ENCODE data around the gene PER1.

Gene PER1

GRCh38 chr17:8153031-8153451 lies 837 bp upstream of the PER1 start:
- no peak for DNase-seq (ENCODE audit: low spot score)

DNA sequence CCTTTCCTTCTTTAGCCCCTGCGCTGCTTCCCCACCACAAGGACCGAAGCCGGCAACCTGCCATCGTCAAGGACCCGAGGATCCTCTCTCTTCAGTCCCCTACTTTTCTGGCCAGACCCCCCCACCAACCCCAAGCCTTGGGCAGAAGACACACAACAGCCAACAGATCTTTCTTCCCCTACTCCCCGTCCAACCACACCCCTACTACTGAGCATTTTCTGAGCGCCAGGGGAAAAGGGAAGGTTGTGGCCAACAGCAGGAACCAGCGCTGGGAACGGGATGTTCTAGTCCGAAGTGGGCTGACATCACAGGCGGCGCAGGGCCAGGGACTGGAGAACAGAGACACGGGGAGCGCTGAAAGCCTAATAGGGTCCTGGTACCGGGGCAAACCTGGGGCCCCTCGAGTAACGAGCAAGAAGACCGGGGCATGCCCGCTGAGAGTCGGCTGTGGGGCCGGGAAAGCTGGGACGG lies 528 bp downstream of the PER1 start:
- peak; percentile 52 for DNase-seq (ENCODE audit: low spot score)

GRCh38 chr17:8151120-8151640 lies 1.0 kb downstream of the PER1 start:
- DNase-seq (ENCODE audit: low spot score), result peak; percentile 92

DNA sequence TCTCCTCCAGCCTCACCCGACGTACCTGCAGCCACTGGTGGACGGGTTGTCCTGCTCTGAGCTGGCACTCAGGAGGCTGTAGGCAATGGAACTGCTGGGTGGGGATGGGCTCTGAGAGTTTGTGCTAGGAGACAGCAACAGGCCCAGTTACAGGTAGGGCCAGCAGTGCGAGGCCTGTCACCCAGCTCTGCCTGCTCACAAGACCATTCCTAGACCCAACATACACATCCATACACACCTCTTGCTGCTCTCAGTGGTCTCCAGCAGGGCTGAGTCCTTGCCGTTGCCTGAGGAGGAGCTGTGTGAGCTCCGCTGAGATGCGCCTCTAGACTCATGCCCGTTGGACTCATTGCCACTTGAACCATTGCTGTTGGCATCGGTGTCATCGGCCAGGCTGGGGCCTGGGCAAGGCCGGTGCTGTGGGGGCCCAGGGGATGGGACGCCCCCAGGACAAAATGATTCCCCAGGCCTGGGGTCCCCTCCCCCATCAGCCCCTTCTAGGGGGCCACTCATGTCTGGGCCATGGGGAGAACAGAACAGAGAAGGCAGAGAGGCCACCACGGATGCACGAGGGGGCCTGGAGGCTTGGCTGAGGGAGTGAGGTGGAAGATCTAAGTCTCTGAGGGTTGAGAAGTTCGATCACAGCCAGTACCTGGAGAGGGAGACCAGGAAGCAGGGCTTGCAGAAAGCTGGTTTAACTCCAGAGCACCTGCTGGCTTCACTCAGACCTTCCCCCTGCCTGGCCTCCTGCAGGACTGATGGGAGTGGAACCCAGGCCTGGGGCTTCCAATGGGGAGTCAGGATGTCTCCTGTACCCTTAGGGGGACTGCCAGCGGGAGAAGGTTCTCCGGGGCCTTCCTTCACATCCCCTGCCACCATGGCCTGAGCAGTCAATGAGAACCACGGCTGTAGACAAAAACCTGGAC lies 1.7 kb downstream of the PER1 start:
- DNase-seq (ENCODE audit: low spot score), result no peak

- no peak for DNase-seq (ENCODE audit: low spot score)
These were observed 2.6 kb downstream of the PER1 start for GRCh38 chr17:8149419-8150193.

GRCh38 chr17:8148560-8148959 lies 3.6 kb downstream of the PER1 start:
- no peak for DNase-seq (ENCODE audit: low spot score)

DNA sequence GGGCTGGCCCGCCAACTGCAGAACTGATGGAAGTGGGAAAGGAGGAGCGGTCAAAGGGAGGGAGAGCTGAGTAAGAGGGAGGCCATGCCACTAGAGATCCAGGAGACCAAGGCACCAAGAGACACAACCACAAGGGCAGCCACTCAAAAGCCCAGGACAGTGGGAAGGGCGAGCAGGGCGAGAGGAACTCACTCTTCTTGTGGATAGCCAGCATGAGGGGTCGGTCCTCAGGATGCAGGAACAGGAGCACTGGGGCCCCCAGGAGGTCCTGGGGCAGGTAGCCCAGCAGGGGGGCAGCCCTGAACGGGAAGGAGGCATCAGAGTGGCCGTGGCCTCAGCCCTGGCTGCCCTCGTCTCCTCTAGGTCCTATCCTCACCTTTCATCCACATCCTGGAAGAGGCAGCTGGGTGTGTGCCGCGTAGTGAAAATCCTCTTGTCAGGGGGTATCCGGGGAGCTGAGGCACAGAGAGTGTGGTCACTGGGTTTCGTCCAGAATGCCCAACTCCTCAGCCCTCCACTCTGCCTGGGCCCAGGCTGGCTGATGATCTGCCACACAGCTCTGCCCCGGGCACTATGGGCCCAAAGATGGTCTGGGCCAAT lies 4.3 kb downstream of the PER1 start:
- DNase-seq (ENCODE audit: low spot score), result no peak

GRCh38 chr17:8147141-8147804 lies 4.9 kb downstream of the PER1 start:
- DNase-seq (ENCODE audit: low spot score), result no peak

GRCh38 chr17:8146381-8147140 lies 5.6 kb downstream of the PER1 start:
- no peak for DNase-seq (ENCODE audit: low spot score)

DNA sequence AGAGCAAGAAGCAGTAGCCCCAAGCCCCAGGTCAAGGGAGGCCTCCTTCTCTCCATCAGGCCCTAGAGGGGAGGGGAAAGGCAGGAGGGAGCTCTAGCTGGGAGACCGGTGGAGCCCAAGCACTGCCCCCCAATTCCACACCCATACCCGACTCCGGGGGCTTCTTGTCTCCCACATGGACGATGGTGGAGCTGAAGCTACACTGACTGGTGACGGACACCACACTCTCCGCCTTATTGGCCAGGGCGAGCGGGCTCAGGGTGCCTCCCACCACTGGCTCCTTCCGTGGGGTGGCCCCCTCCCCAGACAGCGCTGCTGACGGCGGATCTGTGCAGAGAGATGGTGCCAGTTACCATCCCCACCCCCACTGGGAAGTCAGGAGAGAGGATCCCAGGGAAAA lies 6.4 kb downstream of the PER1 start:
- DNase-seq (ENCODE audit: low spot score), result no peak

DNA sequence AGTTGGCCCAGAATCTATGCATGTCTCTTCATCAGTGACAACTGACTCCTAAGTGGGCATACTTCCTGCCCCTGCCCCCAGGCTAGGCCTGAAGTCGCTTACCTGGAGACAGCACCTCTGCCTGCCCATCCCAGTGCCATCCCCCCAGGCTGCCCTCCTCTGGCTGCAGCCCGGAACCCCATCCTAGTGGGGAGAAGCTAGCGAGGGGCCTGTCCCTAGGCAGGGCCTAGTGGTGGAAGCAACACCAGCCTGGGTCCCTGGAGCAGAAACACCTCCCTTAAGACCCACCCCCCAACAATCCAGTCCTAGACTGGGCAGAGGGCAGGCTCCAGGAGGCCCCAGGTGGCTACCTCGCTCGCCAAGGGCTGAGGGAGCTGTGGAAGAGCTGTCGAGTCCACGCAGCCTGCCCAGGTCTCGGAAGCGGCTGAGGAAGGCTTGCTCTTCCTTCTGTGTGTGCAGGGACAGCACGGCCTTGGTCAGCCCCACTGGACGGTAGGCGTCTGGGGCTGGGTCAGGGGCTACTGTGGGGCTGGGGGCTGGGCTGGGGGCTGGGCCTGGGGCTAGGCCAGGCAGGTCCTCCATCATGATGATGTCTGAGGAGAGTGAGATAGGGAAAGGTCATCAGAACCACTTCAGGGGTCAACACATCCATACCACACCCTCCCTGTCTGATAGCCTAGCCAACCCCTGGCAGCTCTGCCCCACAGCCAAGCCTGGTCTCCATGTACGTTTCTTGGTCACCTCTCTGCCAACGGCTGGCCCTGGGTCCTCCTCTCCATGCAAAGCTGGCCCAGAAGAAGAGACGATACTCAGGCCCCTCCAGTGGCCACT lies 7.6 kb downstream of the PER1 start:
- DNase-seq (ENCODE audit: low spot score), result no peak

GRCh38 chr17:8143581-8144400 lies 8.4 kb downstream of the PER1 start:
- DNase-seq (ENCODE audit: low spot score), result no peak

DNA sequence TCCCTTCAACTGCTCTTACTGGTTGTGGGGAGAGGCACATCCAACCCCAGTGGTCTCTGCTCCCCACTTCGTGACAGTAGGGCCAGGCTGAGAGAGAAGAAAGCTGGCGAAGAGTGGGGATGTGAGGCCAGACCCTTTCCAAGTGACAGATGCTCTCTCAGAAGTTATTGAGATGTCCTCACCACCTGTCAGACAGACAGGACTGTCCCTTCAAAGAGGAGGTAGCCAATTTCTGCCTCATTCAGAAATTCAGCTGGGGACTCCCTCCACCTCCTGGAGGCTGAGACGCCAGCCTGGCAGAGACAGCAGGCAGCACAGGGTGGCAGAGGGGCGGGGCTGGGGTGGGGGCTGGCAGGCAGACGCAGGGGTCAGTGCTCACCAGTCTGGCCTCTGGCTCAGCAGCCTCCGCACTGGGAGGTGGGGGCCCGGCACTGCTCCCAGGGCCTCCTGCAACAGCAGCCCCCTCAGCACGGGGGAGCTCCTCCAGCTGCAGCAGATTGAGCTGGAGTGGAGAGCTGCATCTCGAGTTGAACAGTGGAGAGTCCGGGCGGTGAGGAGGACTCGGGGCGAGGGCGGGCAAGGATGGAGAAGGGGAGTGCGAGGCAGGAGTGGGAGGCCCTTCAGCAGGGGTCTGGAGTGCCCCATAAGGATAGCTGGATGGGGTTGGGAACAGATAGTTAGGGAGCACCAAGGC lies 9.2 kb downstream of the PER1 start:
- no peak for DNase-seq (ENCODE audit: low spot score)

DNA sequence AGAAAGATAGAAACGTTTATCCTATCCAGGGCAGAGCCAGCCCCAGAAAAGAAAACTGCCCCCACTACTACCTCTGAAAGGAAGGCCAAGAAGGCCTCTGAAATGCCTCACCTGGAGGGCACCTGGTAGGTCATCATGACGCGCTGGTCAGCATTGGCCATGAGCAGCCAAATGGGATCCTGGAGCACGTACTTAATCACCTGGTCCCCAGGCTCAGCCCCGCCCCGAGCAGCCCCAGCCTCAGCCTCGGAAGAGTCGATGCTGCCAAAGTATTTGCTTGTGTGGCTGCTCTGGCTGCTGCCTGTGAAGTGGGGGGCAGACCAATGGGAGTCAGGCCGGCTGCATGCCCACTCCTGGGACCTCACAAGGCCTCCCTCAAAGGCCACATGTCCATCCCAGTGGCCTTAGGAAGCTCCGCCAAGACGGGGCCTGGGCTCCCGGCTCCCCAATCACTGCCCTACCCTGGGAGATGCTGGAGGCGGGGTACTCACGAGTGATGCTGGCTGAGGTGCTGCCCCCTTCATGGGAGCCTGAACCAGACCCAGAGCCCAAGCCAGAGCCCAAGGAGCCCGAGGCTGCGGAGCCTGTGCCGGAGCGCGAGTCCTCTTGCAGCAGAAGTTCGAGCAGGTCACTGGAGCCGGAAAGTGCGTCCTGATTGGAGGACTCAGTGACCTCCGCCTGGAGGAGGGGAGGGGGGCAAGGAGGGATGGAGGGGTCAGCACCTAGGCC lies 9.9 kb downstream of the PER1 start:
- DNase-seq (ENCODE audit: low spot score), result no peak

GRCh38 chr17:8141741-8142140 lies 10.5 kb downstream of the PER1 start:
- no peak for DNase-seq (ENCODE audit: low spot score)

DNA sequence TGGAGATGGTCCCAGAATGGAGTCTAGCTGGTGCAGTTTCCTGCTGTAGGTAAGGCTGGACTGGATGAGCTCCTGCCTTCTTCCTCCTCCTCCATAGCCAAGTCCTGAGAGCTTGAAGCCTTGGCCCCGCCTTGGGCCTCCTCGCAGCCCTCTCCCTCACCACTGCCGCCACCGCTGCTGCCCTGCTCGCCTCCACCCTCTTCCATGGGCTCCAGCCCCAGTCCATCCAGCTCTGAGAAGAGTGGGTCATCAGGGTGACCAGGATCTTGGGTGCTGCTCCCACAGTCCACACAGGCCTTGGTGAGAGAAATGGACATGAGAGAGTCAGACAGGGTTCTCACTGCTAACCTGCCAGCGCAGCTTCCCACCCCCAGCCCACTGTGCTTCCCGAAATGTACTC lies 11.2 kb downstream of the PER1 start:
- no peak for DNase-seq (ENCODE audit: low spot score)

- no peak for DNase-seq (ENCODE audit: low spot score)
These were observed 11.9 kb downstream of the PER1 start for GRCh38 chr17:8140065-8141029.

Data from AG20443 (cell line).